ENCODE results near the gene TNRC6C. TPM values are rescaled to one million over a fixed set of nuclear protein-coding genes. Genes with fewer than 3 reads are reported as not detected.

Gene TNRC6C
- total RNA-seq, 1 experiment from 2014 or later = 3.2 TPM

DNA sequence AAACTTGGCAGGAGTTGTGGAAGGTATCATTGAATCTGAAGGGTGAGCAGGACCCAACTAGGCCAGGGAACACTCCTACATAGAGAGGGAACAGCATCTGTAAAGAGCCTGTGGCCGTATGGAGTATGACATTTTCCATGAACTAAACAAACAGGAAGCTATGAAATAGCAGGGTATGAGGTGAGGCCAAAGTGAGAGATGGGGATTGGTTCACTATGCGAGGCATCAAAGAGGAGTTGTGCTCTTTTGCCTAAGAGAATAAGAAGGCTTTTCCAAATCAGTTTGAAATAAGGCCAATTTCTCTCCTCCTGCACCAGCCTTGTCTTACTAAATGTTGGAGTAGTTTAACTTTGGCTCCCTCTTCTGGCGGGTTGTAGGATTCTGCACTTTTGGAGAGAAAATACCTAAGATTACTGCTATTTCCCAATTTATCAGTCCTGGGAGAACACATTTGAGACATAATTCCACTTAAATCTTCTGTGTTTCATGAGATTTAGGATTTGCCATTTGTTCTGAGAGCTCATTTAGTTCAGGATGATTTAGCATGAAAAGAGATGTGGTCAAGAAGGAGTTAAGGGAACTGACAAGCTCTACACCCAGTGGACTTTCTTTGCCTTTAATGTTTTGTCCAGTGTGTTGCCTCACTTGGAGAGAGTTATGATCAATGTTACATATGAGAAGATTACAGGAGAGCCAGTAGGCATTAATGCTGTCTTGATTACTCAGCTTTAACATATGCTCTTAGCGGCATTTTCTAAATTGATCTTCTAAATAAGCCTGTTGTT lies 55.4 kb downstream of the TNRC6C start:
- peak; percentile 70 for DNase-seq (ENCODE audit: low read depth)

GRCh38 chr17:78014646-78015045 lies 56.1 kb downstream of the TNRC6C start:
- no peak for DNase-seq (ENCODE audit: low read depth)

GRCh38 chr17:78016852-78017251 lies 58.3 kb downstream of the TNRC6C start:
- no peak for DNase-seq (ENCODE audit: low read depth)

- peak; percentile 46 for DNase-seq (ENCODE audit: low read depth)
Observed at GRCh38 chr17:78019367-78019975, 61.0 kb downstream of the TNRC6C start.

DNA sequence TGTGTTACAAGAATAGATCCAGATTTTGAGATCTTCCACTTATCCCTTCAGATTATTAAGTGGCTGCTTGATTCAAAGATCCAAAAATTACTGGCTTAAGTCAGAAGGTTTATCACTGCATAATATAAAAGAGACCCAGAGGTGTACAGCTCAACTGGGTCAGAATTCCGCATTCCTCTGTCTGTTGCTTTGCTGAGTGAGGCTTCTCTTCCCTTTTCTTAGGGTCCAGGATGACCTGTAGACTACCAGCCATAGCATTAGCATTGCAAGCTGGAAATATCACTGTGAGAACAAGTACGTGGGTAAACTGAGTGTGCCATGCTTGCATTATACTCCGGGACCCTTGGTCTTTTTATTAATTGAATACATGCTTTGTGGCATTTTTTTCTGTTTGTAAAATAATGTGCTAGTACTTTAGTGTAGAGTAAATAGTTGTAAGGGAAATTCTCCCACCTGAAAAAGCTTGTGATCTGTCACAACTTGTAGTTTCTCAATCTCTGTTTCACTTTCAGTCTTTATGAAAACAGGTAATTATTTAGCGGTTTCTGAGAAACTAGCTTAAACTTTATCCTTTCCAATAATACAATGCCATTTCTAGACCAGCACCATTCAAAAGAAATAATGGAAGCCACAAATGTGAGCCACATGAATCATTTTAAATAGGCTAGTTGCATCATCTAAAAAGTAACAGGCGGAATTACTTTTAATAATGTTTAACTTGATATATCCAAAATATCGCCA lies 61.6 kb downstream of the TNRC6C start:
- no peak for DNase-seq (ENCODE audit: low read depth)

DNA sequence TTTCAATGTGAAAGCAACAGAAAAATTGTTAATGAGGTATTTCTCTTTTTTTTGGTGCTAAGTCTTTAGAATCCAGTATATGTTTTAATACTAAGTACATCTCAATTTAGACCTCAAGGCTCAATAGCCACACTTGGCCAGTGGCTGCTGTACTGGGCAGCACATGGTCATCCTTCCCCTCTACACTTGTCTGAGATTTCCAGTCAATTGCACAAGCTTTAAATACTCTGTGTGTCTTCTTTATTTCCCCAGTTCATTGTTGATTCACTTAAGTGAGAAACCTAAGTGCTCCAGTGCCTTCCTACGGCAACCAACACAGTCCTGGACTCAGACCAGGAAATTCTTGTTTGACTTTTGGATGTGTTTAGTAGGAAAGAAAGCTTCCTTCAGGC lies 62.2 kb downstream of the TNRC6C start:
- DNase-seq (ENCODE audit: low read depth) = no peak

DNA sequence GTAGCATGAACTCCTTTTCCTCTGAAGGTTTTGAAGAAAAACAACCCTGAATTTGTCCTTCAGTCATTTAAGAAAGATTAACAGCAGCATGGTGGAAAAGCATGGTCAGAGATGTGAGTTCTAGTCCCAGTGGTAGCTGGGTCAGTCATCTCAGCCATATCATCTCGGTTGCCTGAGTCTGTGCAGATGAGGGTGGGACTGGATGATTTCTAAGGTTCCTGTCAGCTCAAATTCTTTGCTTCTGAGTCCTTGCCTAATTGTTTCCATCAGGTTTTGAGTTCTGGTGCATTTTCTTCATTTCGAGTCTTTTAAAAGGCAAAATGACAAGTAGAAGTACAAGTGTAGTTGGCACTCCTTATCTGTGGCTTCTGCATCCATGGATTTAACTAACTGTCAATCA lies 63.9 kb downstream of the TNRC6C start:
- no peak for DNase-seq (ENCODE audit: low read depth)

- no peak for DNase-seq (ENCODE audit: low read depth)
Observed at GRCh38 chr17:78023042-78023441, 64.5 kb downstream of the TNRC6C start.

DNA sequence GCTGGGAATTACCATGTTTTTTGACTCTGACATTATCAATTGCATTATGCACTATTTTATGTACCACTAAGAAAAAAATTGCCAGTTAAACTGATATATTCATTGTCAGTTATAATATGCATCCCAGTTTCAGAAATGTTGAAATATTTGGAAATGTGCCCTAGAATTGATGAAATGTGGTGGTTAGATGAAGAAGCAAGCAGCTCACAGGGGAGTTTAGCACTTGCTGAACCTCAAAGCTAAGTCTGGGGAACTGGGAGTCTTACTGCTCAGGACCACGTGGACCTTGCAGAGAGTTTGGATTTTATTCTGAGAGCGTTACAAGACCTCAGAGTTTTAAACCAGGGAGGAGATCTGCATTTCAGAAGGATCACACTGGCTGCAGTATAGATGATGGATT lies 67.9 kb downstream of the TNRC6C start:
- no peak for DNase-seq (ENCODE audit: low read depth)

GRCh38 chr17:78027121-78027520 lies 68.6 kb downstream of the TNRC6C start:
- DNase-seq (ENCODE audit: low read depth) = no peak

- no peak for DNase-seq (ENCODE audit: low read depth)
Observed at GRCh38 chr17:78029697-78030096, 71.2 kb downstream of the TNRC6C start.

DNA sequence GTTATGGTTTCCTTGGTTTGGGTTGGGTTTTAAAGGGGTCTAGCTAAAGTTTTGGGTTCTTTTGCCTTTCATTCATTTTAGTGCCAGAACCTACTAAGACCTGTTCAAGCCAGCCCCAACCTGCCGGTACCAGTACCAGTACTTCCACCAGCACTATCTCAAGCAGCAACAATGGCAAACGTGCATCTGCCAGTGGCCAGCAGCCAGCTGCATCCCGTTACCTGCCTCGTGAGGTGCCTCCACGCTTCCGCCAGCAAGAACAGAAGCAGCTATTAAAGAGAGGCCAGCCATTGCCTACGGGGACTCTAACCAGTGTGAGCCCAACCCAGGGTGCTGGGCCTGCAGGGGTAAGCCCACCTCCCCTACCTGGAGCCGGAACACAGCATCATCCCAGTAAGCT lies 72.9 kb downstream of the TNRC6C start:
- DNase-seq (ENCODE audit: low read depth) = no peak

DNA sequence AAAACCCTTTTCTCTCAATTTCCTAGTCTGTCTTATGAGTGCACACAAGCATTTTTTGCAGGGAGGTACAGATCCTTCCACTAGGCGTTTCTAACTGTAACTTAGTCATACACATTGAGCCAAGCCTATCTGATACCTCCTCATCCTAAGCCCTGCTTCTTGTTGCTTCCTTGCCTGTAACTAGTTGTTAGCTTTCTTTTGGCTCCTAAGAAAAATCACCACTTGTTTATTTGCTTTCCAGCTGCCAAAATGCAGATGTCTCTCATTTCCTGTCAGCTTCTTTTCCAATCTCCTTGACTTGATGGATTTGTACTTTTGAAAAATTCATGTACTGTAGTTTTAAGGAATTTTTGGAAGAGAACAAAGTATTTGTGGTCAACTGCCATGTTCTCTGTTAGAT lies 73.7 kb downstream of the TNRC6C start:
- DNase-seq (ENCODE audit: low read depth) = peak; percentile 47

- peak; percentile 73 for DNase-seq (ENCODE audit: low read depth)
Observed at GRCh38 chr17:78034429-78035091, 76.1 kb downstream of the TNRC6C start.

DNA sequence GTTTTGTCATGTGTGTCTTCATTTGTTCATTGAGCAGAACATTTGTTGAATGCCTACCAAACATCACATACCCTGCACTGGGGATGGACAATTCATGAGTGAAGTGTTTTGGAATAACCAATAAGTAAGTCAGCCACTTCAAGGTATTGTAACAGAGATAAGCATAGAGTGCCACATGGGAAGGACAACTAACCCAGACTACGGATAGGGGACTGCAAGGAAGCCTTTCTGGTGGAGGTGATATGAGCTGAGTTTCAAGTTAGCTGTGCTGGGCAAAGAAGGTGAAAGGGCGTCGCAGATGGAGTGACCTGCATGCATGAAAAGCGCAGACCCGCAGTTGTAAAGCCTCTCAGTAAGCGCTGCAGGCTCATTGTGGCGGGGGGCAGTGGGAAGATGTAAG lies 78.8 kb downstream of the TNRC6C start:
- no peak for DNase-seq (ENCODE audit: low read depth)

DNA sequence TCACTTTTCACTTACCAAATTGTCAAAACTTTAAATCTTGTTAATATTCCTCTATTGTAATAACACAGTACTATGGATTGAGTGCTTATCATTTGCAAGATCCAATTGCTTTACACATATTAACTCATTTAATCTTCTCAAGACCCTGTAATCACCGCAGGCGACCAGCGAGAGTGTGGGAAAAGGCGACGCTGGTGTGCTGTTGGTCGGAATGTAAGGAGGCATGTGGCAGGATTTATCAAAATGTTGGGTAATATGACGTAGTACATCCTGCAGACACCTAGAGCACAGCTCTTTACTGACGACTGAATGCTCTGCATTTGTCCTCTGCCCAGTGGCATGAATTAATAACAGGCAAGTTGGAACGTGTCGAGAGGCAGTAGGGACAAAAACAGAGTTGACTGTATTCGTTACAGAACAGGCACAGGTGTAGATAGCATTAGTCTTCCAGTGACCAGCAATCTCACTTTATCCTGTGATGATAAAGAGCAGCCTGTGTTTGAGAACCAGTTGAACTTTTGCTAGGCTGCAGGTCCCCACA lies 80.3 kb downstream of the TNRC6C start:
- DNase-seq (ENCODE audit: low read depth) = no peak

DNA sequence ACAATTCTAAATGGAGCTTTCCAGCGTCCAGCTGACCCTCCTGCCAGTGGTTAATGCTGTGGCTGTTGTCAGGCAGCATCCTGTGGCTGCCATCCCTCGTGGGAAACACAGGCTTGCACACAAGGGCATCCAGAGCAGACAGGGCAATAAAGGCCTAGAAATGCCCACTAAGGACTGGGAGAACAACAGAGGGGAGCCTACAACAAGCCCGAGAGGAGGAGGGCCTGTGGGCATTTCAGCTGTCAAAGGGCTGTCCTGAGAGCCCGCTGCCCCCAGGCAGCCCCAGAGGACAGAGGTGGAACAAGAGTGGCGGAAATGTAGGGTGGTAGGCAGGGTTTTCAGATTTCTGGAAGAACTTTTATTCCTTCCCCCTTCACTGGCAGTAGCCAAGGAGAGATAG lies 81.1 kb downstream of the TNRC6C start:
- no peak for DNase-seq (ENCODE audit: low read depth)

DNA sequence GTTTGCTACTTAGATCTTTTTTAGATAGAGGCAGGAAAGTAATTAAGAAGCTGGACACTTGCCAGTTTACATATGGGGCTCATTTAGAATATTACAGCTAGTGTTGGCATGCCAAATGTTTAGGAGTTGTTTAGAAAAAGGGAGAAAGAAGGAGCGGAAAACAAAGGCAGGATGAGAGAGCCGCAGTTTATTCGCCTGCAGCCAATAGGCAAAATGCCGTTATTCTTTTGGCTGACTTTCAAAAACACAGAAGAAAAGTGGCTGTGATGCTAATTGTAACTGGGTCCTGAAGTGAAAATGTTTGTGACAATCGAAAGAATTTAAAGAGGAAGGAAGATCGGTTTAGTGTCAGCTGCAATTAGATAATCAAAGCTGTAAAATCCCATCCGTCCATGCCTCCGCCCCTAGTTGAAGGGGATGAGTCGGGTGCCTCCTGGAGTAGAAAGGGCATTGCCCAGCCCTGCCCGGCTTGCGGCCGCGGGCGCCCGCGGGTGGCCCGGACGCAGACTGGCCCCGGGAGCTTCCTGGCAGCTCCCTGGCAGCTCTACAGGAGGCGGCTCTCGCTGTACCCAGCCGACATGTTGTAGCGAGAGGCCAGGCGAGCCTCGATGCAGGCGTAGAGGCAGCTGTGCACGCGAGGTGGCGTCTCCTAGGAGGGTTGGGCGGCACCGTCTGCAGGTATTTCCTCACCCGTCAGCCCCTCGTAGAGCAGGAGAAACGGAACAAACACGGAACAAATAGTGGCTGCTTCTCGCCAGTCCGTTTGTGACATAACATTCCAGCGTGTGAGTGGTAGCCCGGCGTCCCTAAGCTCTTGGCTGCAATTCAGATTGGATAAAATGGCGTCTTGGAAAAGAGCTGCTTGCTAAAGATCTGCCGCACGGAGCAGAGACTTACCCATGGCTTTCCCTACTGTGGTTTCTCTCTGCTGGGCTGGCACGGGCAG lies 82.2 kb downstream of the TNRC6C start:
- peak; percentile 81 for DNase-seq (ENCODE audit: low read depth)

GRCh38 chr17:78041386-78042179 lies 83.1 kb downstream of the TNRC6C start:
- DNase-seq (ENCODE audit: low read depth) = no peak

- DNase-seq (ENCODE audit: low read depth) = no peak
Observed at GRCh38 chr17:78042542-78042941, 84.0 kb downstream of the TNRC6C start.
